IPS DF 6.9 (cell line): Measurements from ENCODE around the gene MCF2L2.

Experiments
- DNase-seq: peaks from one replicate; pipeline ENCODE4 v3.0.0-alpha.2; 2013; ENCODE audit warnings: low read depth, low spot score
- H3K27ac ChIP-seq: one replicate; pipeline ENCODE4 v1.5.1; 2013; ENCODE audit warnings: low read length, control low read depth
- H3K27me3 ChIP-seq: 2 replicates; pipeline ENCODE4 v1.6.1; 2013; ENCODE audit warnings: mild to moderate bottlenecking, low read length; ENCODE audit not compliant: control insufficient read depth, insufficient read depth
- H3K36me3 ChIP-seq: 2 replicates; pipeline ENCODE4 v1.6.1; 2013; ENCODE audit warnings: low read length; ENCODE audit not compliant: control insufficient read depth, insufficient read depth
- H3K4me1 ChIP-seq: 2 replicates; pipeline ENCODE4 v1.6.1; 2013; ENCODE audit warnings: low read length; ENCODE audit not compliant: control insufficient read depth, insufficient read depth
- H3K4me3 ChIP-seq: 2 replicates; pipeline ENCODE4 v1.5.1; 2013; ENCODE audit warnings: mild to moderate bottlenecking, low read length
- H3K9me3 ChIP-seq: 2 replicates; pipeline ENCODE4 v1.6.1; 2013; ENCODE audit warnings: low read length, inconsistent platforms; ENCODE audit not compliant: control insufficient read depth, insufficient read depth
- WGBS: extraction: QIAGEN DNeasy Blood & Tissue Kit; methylation state at CpG from one replicate; pipeline ENCODE4 v1.1.7; 2013; ENCODE audit warnings: mixed read lengths, missing lambda C conversion rate; ENCODE audit not compliant: insufficient read length, insufficient coverage; 5-methylcytosine and 5-hydroxymethylcytosine counted together

MCF2L2 gene

DNA sequence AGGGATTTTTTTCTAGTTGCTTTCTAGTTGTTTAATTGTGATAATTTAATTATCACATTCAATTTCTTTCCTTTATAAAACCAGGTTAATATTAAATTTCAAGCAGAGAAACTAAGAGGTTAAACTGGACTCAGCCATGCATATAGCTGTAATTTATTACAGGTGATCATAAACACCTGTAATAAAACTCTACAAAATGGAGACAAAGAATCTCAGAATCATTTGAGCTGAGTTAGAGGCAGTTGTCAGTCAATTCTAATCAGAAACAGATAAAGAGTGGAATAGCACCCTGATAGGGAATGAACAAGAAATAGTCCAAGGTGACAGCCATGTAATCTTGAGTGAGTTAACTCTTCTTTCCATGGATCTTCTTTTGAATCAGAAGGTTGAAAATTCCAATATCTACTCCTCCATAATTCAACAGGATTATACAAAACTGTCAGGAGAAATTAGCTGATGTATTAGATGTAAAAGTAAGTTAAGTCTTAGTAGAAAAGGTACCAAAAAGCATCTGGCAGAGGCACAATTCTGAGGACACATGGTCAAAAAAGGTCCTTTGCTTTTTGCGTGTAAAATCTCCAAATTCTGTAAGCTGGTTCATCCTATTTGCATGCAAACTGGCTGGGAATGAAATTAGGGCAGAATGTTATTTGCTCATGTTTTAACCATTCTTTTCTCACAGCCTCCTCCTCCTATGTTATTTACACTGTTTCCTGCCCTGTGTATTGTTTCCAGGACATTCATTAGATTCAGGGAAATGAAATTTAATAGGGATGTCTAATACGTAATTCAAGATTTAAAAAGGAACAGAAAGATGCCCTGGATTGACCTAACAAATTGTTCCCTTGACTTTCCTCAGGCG is 214.8 kb downstream of the MCF2L2 start:
- H3K36me3 ChIP-seq = no peaks in the 10 kb centered on the region
- WGBS = no CpG with 5 or more reads among the region's 3 CpGs
- H3K27me3 ChIP-seq = no peaks in the 10 kb centered on the region
- no peak for DNase-seq
- no peak overlapping the region for H3K27ac ChIP-seq
- H3K9me3 ChIP-seq = no peaks in the 10 kb centered on the region
- no peaks in the 10 kb centered on the region for H3K4me1 ChIP-seq
- no peak overlapping the region for H3K4me3 ChIP-seq

DNA sequence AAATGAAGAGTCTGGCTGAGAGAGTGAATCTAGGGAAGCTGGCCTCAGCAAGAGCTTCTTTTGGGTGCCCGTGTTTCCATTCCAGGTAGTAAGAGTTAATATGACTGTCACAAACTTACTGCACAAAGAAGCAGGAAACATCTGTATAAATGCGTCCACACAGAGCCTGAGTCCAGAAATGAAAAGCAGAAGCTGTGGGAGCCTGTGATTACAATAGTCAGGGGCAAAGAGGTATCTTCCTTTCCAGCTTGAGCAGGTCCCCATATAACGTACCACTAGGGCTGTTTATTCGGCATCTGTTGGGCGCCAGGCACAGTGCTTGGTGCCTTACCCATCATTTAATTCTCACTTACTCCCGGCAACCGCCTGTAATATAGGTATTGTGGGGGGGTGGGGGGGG is 215.9 kb downstream of the MCF2L2 start:
- no peaks in the 10 kb centered on the region for H3K36me3 ChIP-seq
- WGBS = no CpG with 5 or more reads among the region's 7 CpGs
- no peaks in the 10 kb centered on the region for H3K4me1 ChIP-seq
- H3K27me3 ChIP-seq = no peaks in the 10 kb centered on the region
- no peak overlapping the region for H3K4me3 ChIP-seq
- no peak overlapping the region for H3K27ac ChIP-seq
- H3K9me3 ChIP-seq = no peaks in the 10 kb centered on the region
- no peak for DNase-seq

DNA sequence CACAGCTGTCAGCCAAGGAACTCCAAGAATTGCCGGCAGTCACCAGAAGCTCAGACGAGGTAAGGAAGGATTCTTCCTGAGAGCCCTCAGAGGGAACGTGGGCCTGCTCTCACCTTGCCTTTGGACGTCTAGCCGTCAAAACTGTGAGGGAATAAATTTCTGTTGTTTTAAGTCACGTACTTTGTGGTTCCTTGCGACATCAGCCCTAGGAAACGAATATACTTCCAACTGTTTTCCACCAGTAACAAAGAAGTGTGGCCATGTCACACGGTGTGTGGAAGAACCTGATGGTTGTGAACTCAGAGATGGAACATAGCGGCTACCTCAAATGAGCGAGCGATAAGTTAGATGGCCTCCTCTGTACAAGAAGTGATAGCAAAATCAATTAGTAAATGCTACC is 216.3 kb downstream of the MCF2L2 start:
- no peak overlapping the region for H3K27ac ChIP-seq
- no peak for DNase-seq
- no peaks in the 10 kb centered on the region for H3K27me3 ChIP-seq
- H3K9me3 ChIP-seq = no peaks in the 10 kb centered on the region
- WGBS = no CpG with 5 or more reads among the region's 12 CpGs
- H3K4me1 ChIP-seq = no peaks in the 10 kb centered on the region
- no peak overlapping the region for H3K4me3 ChIP-seq
- no peaks in the 10 kb centered on the region for H3K36me3 ChIP-seq

DNA sequence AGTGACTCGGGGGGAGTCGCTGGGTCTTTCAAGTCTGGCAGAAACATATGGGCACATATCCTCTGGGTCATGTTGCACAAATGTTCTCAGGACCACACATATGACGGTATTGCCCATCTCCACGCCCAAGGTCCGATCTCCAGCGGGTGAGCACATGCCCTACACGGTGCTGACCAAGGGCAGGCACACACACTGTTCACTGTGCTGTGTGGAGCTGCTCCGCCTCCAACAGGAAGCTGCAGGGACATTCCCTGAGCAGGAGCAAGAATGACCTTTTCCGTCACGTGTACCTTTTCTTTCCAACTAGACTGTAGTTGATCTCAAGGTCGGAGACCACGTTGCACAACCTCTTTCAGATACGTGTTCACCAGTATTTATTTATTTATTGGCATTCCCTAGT is 217.1 kb downstream of the MCF2L2 start:
- no peak for DNase-seq
- WGBS = no CpG with 5 or more reads among the region's 13 CpGs

DNA sequence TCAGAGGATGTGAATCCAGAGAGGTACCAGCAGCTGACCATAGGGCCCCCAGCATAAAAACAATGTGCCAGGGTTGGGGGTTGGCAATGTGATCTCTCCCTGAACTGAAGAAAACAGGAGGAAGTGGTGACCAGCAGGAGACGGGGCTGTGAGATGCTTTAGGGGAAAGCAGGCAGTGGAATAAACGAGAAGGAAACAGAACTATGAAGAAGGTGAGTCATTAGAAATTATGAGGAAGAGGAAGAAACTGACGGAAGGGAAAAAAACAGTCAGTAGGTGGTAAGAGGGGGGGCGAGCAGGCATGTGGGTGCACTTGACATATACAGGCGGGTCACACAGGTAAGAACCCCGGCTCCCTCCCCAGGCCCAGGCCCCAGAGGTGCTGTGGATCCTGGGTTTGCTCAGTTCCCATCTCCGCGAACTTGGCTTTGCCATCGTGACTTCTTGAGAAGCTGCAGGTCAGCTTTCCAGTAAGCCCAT is 217.5 kb downstream of the MCF2L2 start:
- H3K4me1 ChIP-seq = no peaks in the 10 kb centered on the region
- H3K27ac ChIP-seq = no peak overlapping the region
- WGBS = no CpG with 5 or more reads among the region's 9 CpGs
- no peaks in the 10 kb centered on the region for H3K36me3 ChIP-seq
- H3K9me3 ChIP-seq = no peaks in the 10 kb centered on the region
- no peak overlapping the region for H3K4me3 ChIP-seq
- H3K27me3 ChIP-seq = 0 out of 2 replicates have a peak, but pooled peaks cover 1% of the 10 kb centered on the region
- DNase-seq = no peak

More for the DNA sequence above, 217.1 kb downstream of the MCF2L2 start:
- H3K4me3 ChIP-seq = no peak overlapping the region
- 0 out of 2 replicates have a peak, but pooled peaks cover 1% of the 10 kb centered on the region for H3K27me3 ChIP-seq
- H3K4me1 ChIP-seq = no peaks in the 10 kb centered on the region
- no peaks in the 10 kb centered on the region for H3K9me3 ChIP-seq
- H3K36me3 ChIP-seq = no peaks in the 10 kb centered on the region
- H3K27ac ChIP-seq = no peak overlapping the region

DNA sequence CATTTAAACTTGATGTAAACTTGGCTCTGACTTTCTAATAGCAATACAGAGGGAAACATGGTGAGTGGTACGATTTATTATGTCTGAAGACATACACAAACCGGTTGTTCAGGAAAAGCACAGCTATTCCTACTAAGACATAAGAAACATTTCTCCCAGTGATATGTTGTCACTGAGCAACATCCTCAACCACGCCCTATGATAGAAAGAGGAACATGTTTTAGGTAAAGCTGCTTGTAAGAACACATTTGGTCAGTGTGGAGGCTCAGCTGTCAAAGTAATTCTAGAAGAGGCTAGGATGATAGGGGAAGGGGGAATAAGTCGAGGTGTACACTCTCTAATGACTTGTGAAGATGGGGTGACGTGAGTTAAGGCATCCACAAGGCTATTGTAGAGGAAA is 218.1 kb downstream of the MCF2L2 start:
- no CpG with 5 or more reads among the region's 5 CpGs for WGBS
- no peak for DNase-seq
- 0 out of 2 replicates have a peak, but pooled peaks cover 1% of the 10 kb centered on the region for H3K27me3 ChIP-seq
- no peak overlapping the region for H3K4me3 ChIP-seq
- no peaks in the 10 kb centered on the region for H3K4me1 ChIP-seq
- H3K9me3 ChIP-seq = no peaks in the 10 kb centered on the region
- H3K27ac ChIP-seq = no peak overlapping the region
- H3K36me3 ChIP-seq = no peaks in the 10 kb centered on the region

DNA sequence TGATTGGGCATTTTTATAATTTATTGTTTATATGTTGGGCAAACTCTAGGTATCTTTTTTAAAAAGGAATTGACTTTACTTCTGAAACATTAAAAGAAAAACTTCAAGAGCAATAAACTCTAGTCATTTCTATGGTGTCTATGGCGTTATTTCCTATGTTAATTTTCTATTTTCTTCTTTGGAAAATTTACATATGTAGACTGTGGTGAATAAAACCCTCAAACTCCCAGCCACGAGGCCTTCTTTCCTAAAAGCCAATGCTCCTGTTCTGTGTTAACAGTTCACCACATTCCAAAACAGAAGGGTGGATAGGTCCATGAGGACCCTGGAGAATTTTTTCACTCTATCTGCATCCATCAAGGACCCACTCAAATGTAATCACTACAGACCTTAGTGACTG is 219.6 kb downstream of the MCF2L2 start:
- Histone ChIP-seq H3K9me3 (no peaks in the 10 kb centered on the region), H3K27ac (no peak overlapping the region), H3K27me3 (0 out of 2 replicates have a peak, but pooled peaks cover 1% of the 10 kb centered on the region), H3K4me3 (no peak overlapping the region), H3K4me1 (no peaks in the 10 kb centered on the region), H3K36me3 (no peaks in the 10 kb centered on the region)
- no CpG with 5 or more reads among the region's 2 CpGs for WGBS
- no peak for DNase-seq

DNA sequence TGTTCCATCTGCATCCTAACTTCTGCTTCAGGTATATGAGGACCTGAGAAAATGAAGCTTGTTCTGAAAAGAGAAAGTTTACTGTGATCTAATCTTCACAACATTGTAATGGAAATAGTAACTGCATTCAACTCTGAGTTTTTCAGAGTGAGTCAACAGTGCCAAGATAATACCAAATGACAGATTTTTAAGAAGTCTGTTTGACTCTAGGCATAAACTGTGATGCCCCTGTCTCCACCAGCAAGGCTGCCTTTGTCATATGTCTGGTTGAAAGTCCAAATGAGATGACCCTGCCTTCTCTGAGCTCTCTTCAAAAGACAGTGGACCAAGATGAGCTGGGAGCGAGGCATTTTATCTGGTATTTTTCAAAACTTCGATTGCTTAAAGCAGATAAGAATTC is 220.2 kb downstream of the MCF2L2 start:
- Histone ChIP-seq H3K27ac (no peak overlapping the region), H3K27me3 (0 out of 2 replicates have a peak, but pooled peaks cover 1% of the 10 kb centered on the region), H3K4me3 (no peak overlapping the region), H3K9me3 (no peaks in the 10 kb centered on the region), H3K4me1 (no peaks in the 10 kb centered on the region), H3K36me3 (no peaks in the 10 kb centered on the region)
- no peak for DNase-seq
- no CpG with 5 or more reads among the region's 2 CpGs for WGBS

DNA sequence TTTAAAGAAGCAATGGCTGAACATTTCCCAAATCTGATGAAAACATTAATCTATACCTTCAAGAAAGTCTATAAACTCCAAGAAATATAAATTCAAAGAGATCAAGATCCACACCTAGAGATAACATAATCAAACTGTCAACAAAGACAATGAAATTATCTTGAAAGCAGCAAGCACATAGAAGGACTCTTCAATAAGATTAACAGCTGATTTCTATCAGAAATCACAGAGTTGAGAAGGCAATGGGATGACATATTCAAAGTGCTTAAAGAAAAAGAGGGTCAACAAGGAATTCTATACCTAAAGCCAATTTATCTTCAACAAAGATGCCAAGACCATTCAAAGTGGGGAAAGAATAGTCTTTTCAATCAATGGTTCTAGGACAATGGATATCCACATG is 224.7 kb downstream of the MCF2L2 start:
- H3K27me3 ChIP-seq = 0 out of 2 replicates have a peak, but pooled peaks cover 1% of the 10 kb centered on the region

DNA sequence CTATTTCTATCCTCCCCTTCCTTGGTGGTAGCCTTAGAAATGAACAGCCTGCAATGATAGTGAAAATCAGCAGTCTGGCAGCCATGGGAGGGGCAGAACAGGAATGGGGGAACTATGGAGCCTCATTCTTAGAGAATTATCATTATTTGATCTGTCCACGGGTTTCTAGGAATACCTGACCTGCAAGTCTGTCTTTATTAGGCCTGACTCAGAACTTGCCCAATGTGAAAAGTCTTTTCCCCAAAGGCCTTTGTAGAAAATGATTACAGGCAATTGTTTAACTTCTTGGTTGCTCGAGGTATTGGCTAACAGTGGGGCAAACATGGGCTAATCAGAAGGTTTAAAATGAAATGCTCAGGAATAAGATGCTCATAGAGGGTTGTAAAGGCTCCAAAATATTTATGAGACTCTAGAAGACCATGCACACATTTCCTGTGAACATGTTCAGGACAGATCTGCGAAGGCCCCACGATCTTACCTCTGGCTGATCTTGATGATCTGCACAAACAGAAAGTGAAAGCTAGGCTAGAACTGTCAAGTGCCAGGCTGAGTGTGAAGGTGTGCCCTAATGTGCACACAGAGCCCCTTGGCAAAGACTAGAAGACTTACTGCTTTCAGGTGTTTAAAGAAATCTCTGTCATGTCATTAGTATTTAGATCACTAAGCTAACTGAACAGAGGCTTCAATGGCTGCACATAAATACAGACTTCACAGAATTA is 226.3 kb downstream of the MCF2L2 start:
- no CpG with 5 or more reads among the region's 4 CpGs for WGBS
- Histone ChIP-seq H3K36me3 (no peaks in the 10 kb centered on the region), H3K9me3 (no peaks in the 10 kb centered on the region; the same call in 1 of the 2 replicates), H3K27ac (no peak overlapping the region), H3K27me3 (0 out of 2 replicates have a peak, but pooled peaks cover 1% of the 10 kb centered on the region), H3K4me1 (no peaks in the 10 kb centered on the region), H3K4me3 (no peak overlapping the region)
- DNase-seq = no peak

More for the DNA sequence above, 224.7 kb downstream of the MCF2L2 start:
- no peak overlapping the region for H3K27ac ChIP-seq
- no peak overlapping the region for H3K4me3 ChIP-seq
- no peaks in the 10 kb centered on the region for H3K36me3 ChIP-seq
- H3K4me1 ChIP-seq = no peaks in the 10 kb centered on the region
- no peaks in the 10 kb centered on the region; the same call in 1 of the 2 replicates for H3K9me3 ChIP-seq
- no peak for DNase-seq
